Parathyroid adenoma (tissue), 2 donors: ENCODE measurements around the gene ILRUN.
"Not testable (repeated sequence)": the region's sequence is repeated elsewhere in the genome, so short reads cannot be mapped to it uniquely, and the experiment has no call there.

Source experiments
- H2AFZ ChIP-seq: fragments of 300-600 bp; sonication (generic); one replicate; pipeline ENCODE4 v1.7.0; 2017; ENCODE audit warnings: antibody characterized with exemption, mild to moderate bottlenecking
- H3K27ac ChIP-seq: fragments of 300-600 bp; sonication (generic); one replicate; pipeline ENCODE4 v1.7.0; 2017
- H3K27me3 ChIP-seq: fragments of 300-600 bp; sonication (generic); one replicate; pipeline ENCODE4 v1.7.0; 2017; ENCODE audit warnings: low read length; ENCODE audit not compliant: control insufficient read depth, insufficient read depth
- H3K36me3 ChIP-seq: fragments of 300-600 bp; sonication (generic); one replicate; pipeline ENCODE4 v1.7.0; 2017; ENCODE audit warnings: low read length; ENCODE audit not compliant: control insufficient read depth, insufficient read depth
- H3K4me1 ChIP-seq: fragments of 300-600 bp; sonication (generic); one replicate; pipeline ENCODE4 v1.7.0; 2017; ENCODE audit warnings: control low read depth
- H3K4me2 ChIP-seq: fragments of 300-600 bp; sonication (generic); one replicate; pipeline ENCODE4 v1.7.0; 2017; ENCODE audit warnings: low read length
- H3K4me3 ChIP-seq: fragments of 300-600 bp; sonication (generic); one replicate; pipeline ENCODE4 v1.7.0; 2017; ENCODE audit warnings: low read depth, low read length
- H3K79me2 ChIP-seq: fragments of 300-600 bp; sonication (generic); one replicate; pipeline ENCODE4 v1.7.0; 2017; ENCODE audit warnings: control low read depth
- H3K9ac ChIP-seq: fragments of 300-600 bp; sonication (generic); one replicate; pipeline ENCODE4 v1.7.0; 2017; ENCODE audit warnings: mild to moderate bottlenecking
- H3K9me3 ChIP-seq: fragments of 300-600 bp; sonication (generic); one replicate; pipeline ENCODE4 v1.7.0; 2017; ENCODE audit warnings: low read length; ENCODE audit not compliant: control insufficient read depth
- TF ChIP-seq, protein P1 (sequence below): fragments of 300-600 bp; sonication (generic); IDR thresholded peaks from one replicate; pipeline ENCODE4 v1.7.0; 2017; ENCODE audit warnings: antibody characterized with exemption, mild to moderate bottlenecking
- donor health status: primary hyperparathyroidism.

ILRUN gene

DNA sequence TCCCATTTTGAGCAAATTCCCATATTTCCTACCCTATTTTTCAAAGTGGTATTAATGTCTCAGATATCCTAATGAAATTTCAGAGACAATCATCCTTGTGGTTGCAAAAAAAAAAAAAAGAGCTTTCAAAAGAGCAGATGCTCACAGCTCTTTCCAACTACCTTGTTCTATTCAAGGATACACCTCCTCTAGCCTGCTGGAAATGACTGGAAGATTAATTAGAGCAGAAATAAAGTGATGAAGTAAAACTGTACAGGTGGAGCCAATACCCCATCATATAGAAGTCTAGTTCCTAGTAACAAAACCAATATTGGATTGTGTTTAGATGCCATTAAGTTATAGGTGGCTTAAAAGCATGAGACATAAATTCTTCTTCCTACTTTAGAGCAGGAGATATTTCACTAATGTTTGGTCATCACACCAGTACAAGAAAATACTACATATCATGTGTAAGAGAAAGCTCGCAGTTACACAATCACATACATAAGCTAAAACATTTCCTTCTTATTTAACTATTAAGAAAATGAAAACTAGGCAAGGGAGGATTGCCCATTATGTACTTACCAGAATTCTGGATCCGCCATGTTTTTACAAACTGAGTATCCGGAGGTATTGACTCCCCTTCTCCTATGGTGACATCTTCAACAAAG lies 42.4 kb downstream of the ILRUN start:
- no peak overlapping the region for H3K4me3 ChIP-seq
- no peak overlapping the region for H3K9ac ChIP-seq
- no peak overlapping the region for H3K27ac ChIP-seq
- peaks cover 36% of the 10 kb centered on the region for H3K79me2 ChIP-seq
- H3K4me1 ChIP-seq, result peaks cover 20% of the 10 kb centered on the region
- H3K27me3 ChIP-seq, result no peaks in the 10 kb centered on the region
- no peak overlapping the region for H2AFZ ChIP-seq
- TF ChIP-seq, protein P1, sequence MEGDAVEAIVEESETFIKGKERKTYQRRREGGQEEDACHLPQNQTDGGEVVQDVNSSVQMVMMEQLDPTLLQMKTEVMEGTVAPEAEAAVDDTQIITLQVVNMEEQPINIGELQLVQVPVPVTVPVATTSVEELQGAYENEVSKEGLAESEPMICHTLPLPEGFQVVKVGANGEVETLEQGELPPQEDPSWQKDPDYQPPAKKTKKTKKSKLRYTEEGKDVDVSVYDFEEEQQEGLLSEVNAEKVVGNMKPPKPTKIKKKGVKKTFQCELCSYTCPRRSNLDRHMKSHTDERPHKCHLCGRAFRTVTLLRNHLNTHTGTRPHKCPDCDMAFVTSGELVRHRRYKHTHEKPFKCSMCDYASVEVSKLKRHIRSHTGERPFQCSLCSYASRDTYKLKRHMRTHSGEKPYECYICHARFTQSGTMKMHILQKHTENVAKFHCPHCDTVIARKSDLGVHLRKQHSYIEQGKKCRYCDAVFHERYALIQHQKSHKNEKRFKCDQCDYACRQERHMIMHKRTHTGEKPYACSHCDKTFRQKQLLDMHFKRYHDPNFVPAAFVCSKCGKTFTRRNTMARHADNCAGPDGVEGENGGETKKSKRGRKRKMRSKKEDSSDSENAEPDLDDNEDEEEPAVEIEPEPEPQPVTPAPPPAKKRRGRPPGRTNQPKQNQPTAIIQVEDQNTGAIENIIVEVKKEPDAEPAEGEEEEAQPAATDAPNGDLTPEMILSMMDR, result no peak
- H3K9me3 ChIP-seq, result no peaks in the 10 kb centered on the region
- no peak overlapping the region for H3K4me2 ChIP-seq
- H3K36me3 ChIP-seq, result no peaks in the 10 kb centered on the region

DNA sequence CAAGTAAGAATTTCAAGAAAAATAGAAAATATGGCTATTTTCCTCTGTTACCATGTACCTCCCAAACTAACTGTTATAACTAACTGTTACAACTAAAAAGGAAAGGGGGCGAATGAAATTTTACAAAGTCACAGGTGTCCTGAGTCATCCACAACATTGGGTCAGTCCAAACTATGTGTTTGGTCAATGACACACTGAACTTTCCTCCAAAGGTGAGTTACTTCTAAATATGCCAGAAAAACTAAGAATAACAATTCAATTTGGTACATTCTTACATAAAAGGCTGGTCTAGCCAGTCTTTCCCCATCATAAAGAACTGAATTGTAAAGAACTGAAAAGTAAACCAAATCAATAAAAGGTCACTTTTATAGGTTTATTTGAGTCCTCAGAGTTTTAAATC lies 44.3 kb downstream of the ILRUN start:
- Histone ChIP-seq H3K4me3 (no peak overlapping the region), H3K79me2 (peaks cover 48% of the 10 kb centered on the region), H3K4me1 (peaks cover 14% of the 10 kb centered on the region), H3K27me3 (no peaks in the 10 kb centered on the region), H3K9me3 (no peaks in the 10 kb centered on the region), H3K9ac (no peak overlapping the region), H3K27ac (no peak overlapping the region), H3K36me3 (no peaks in the 10 kb centered on the region), H3K4me2 (no peak overlapping the region), H2AFZ (no peak overlapping the region)
- TF ChIP-seq, protein P1, result no peak

DNA sequence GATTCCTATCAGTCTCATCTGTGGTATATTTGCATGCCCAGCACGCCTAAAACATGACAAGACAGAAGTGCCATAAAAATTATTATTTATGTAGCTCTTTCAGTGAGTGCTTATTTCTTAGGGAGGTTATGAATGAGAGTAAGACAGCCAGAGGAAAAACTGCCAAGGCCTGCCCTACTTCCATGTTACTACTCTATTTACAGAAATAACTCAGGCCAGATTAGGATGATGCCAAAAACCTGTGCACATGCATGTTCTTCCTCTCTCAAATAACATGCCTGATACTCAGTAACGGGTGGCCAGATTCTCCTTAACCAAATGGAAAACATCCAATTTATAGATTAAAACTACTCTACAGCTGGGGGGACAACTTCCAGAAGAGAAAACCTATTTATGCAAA lies 45.7 kb downstream of the ILRUN start:
- Histone ChIP-seq H3K36me3 (no peaks in the 10 kb centered on the region), H3K27me3 (no peaks in the 10 kb centered on the region), H2AFZ (no peak overlapping the region), H3K9me3 (no peaks in the 10 kb centered on the region), H3K9ac (no peak overlapping the region), H3K4me1 (peaks cover 4% of the 10 kb centered on the region), H3K4me2 (no peak overlapping the region), H3K79me2 (peaks cover 58% of the 10 kb centered on the region), H3K27ac (no peak overlapping the region), H3K4me3 (no peak overlapping the region)
- TF ChIP-seq, protein P1, result no peak

DNA sequence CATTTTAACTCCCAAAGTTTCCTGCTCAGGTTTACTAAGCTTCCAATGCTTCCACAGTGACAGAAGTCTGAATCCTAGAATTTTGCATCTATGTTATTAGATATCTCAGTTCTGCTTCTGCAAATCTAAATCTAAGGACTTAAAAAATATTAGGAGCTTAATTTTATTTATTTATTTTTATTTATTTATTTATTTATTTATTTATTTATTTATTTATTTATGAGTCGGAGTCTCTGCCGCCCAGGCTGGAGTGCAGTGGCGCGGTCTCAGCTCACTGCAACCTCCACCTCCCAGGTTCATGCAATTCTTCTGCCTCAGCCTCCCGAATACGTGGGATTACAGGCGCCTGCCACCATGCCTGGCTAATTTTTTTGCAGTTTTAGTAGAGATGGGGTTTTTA lies 46.3 kb downstream of the ILRUN start:
- not testable (repeated sequence) for H3K4me1 ChIP-seq, H2AFZ ChIP-seq
- peaks cover 61% of the 10 kb centered on the region for H3K79me2 ChIP-seq

DNA sequence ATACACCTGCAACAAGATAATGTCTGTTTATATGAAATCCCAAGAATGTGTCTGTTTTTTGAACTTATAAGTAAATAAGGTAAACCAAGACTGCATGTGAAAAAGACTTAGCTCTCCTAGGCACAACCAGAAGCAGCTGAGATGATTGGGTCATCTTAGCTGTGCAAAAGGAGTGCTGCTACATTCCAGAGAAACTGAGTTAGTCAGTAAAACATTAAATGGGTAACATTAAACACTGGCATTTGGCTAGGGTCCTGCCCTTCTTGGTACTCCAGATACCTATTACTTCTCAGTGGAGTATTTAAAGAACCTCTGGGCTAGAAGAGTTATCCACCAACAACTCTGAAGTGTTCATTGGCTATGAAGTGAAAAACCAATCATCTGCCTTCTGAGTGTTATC lies 47.8 kb downstream of the ILRUN start:
- peaks cover 4% of the 10 kb centered on the region for H3K4me1 ChIP-seq
- no peak overlapping the region for H3K9ac ChIP-seq
- H3K27ac ChIP-seq, result no peak overlapping the region
- H3K36me3 ChIP-seq, result no peaks in the 10 kb centered on the region
- no peaks in the 10 kb centered on the region for H3K27me3 ChIP-seq
- no peak overlapping the region for H2AFZ ChIP-seq
- no peak overlapping the region for H3K4me3 ChIP-seq
- TF ChIP-seq, protein P1, result no peak
- no peaks in the 10 kb centered on the region for H3K9me3 ChIP-seq
- H3K79me2 ChIP-seq, result peaks cover 59% of the 10 kb centered on the region
- no peak overlapping the region for H3K4me2 ChIP-seq

More for the DNA sequence above, 46.3 kb downstream of the ILRUN start:
- not testable (repeated sequence) for H3K4me3 ChIP-seq, H3K4me2 ChIP-seq, H3K9me3 ChIP-seq, H3K36me3 ChIP-seq, H3K27ac ChIP-seq, H3K27me3 ChIP-seq, H3K9ac ChIP-seq
